ENCODE data around the gene FAM169A.
"Not testable (repeated sequence)": the region's sequence is repeated elsewhere in the genome, so short reads cannot be mapped to it uniquely, and the experiment has no call there.

FAM169A gene, protein sequence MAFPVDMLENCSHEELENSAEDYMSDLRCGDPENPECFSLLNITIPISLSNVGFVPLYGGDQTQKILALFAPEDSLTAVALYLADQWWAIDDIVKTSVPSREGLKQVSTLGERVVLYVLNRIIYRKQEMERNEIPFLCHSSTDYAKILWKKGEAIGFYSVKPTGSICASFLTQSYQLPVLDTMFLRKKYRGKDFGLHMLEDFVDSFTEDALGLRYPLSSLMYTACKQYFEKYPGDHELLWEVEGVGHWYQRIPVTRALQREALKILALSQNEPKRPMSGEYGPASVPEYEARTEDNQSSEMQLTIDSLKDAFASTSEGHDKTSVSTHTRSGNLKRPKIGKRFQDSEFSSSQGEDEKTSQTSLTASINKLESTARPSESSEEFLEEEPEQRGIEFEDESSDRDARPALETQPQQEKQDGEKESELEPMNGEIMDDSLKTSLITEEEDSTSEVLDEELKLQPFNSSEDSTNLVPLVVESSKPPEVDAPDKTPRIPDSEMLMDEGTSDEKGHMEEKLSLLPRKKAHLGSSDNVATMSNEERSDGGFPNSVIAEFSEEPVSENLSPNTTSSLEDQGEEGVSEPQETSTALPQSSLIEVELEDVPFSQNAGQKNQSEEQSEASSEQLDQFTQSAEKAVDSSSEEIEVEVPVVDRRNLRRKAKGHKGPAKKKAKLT

DNA sequence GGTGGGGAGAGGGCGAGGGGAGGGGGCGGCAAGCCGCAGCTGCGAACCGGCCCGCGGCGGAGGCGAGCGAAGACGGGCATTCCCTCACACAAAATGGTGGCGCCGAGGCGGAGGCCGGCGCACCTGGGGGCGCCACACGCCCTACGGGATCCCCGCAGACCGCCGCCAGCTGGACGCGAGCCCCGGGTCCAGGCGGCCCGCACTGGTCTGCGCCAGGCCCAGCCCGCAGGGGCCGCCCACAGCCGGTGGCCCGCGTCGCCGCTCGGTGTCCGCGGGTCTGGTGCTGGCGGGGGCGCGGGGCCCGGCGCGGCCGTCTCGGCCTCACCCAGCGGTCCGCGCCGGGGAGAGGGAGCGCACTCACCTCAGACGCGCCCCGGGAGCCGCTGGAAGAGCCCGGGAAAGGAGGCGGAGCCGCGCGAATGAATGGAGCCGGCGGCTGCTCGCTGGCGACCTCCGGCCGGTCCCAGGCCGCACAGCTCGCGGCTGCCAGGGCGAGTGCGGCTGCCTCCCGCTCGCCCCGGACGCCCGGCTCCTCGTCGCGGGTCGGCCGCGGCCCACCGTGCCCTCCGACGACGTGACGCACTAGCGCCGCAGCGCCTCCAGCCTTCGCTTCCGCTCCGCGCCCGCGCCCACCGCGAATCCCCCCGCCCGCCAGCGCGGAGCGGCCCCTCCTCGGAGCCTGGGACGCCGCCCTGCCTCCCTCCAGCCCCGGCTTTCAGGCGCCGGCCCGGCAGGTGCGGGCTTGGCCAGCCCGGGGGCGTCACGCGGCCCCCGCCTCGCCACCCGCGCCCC, at the start of gene FAM169A:
Gene FAM169A (minus strand): TSS at position 584 of the 792 bp plus-strand sequence. CDS start 24,711 bp downstream, outside the sequence.
- DNase-seq = peak; percentile 30 to 40

DNA sequence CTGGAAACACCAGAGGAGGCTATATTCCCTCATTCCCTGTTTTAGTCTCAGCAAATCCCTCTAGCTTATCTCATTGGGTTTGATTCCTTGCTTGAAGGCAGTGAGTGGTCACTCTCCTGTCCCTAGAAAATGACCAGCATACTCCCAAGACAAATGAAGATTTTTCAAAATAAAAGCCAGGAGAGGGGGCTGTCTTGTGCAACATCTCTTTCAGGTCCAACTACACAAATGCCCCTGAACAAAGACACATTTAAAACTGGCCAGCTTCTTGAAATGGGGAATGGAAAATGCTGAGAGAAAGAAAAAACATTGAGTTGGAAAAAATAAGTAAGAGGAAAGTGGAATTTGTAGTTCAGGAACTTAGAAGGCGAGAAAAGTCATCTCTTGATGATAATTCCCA, 49.3 kb upstream of the FAM169A start:
- no peak for DNase-seq

DNA sequence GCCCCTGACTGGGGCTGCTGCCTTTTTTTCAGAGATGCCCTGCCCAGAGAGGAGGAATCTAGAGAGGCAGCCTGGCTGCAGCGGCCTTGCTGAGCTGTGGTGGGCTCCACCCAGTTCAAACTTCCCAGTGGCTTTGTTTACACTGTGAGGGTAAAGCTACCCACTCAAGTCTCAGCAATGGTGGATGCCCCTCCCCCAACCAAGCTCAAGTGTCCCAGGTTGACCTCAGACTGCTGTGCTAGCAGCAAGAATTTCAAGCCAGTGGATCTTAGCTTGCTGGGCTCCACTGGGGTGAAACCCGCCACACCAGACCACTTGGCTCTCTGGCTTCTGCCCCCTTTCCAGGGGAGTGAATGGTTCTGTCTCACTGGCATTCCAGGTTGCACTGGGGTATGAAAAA, 45.2 kb upstream of the FAM169A start:
- DNase-seq = not testable (repeated sequence)

DNA sequence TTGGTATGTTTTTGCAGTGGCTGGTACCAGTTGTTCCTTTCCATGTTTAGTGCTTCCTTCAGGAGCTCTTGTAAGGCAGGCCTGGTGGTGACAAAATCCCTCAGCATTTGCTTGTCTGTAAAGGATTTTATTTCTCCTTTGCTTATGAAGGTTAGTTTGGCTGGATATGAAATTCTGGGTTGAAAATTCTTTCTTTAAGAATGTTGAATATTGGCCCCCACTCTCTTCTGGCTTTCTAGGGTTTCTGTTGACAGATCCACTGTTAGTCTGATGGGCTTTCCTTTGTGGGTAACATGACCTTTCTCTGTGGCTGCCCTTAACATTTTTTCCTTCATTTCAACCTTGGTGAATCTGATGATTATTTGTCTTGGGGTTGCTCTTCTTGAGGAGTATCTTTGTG, 43.7 kb upstream of the FAM169A start:
- DNase-seq = not testable (repeated sequence)

DNA sequence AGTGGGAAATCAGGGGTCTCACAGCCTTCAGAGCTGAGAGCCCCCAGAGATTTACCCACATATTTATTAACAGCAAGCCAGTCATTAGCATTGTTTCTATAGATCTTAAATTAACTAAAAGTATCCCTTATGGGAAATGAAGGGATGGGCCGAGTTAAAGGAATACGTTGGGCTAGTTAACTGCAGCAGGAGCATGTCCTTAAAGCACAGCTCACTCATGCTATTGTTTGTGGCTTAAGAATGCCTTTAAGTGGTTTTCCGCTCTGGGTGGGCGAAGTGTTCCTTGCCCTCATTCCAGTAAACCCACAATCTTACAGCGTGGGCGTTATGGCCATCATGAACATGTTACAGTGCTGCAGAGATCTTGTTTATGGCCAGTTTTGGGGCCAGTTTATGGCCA, 42.0 kb upstream of the FAM169A start:
- DNase-seq = not testable (repeated sequence)

DNA sequence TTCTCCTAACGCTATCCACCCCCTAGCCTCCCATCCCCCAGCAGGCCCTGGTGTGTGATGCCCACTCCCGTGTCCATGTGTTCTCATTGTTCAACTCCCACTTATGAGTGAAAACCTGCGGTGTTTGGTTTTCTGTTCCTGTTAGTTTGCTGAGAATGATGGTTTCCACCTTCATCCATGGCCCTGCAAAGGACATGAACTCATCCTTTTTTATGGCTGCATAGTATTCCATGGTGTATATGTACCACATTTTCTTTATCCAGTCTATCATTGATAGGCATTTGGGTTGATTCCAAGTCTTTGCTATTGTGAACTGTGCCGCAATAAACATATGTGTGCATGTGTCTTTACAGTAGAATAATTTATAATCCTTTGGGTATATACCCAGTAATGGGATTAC, 38.5 kb upstream of the FAM169A start:
- DNase-seq = not testable (repeated sequence)

DNA sequence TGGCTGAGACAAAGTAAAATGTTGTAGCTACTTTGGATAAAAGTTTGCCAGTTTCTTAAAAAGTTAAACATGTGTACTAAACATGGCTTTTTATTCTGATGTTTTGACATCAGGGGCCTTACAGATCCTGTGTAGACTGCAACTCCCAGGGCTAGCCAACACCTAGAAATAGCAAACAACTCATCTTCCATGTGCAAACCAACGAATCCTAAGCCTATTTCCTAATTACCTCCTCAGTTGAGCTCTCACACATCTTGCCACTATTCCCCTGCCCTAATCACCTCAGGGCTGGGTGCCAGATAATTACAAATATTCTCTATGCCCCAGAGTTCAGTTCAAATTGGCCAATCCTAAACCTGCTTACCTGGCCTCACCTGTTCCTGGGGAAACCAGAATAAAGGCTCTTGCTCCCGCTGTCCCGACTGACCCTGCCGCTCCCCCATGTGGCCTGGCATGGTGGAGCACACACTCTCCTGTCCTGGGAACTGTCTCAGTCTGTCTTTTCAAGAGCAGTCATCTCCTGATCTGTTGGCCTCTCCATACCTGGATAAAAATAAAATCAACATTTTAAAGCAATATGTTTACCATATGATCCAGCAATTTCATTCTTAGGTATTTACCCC, 37.1 kb upstream of the FAM169A start:
- DNase-seq = peak in 1 of 2 experiments; percentile 4

DNA sequence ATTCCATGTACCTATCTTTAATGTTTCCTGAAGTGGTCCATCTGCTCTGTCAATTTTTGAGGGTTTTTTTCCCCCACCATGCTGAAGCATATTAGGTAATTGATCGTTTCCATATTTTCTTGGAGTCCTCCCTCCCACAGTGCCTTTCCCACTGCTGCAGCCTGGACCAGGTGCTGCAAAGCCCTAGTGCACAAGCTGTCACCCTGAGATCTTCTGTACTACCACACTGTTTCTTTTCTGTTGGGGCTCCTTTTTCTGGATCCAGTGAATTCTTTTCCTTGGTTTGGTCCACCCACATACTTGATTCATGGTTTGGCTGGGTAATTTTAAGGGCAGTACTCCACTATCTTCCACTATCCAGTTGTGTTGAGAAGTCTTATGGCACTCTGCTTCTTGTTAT, 30.9 kb upstream of the FAM169A start:
- DNase-seq = no peak

DNA sequence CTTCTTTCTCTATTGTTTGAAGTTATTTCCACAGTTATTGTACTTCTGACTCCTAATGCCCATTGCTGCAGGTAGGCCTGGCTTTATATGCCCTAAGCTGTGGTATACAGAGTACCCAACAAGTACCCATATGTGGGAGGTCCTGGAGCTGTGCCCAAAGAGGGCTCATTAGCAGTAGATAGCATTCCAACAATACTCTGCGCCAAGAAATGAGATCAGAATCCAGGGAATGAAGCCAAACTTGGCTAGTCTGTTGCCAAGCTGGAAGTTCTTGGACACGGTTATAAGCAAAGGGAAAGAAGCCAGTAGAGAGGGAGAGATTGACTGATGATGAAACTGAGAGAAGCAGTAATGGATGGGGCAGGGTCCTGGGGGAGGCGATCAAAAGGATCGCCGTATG, 29.7 kb upstream of the FAM169A start:
- no peak for DNase-seq

DNA sequence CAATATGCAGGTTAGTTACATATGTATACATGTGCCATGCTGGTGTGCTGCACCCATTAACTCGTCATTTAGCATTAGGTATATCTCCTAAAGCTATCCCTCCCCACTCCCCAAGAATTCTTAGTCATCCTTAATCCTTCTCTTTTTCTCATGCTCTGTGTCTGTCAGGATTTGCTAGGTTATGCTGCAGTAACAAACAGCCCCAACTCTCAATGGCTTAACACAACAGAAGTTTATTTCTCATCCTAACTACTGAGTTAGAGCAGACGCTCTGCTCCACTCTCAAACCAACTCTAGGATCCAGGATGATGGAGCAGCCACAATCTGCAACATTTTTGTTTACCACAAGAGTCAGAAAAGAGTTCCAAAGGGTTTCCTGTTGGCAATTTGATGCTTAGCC, 28.2 kb upstream of the FAM169A start:
- DNase-seq = no peak

DNA sequence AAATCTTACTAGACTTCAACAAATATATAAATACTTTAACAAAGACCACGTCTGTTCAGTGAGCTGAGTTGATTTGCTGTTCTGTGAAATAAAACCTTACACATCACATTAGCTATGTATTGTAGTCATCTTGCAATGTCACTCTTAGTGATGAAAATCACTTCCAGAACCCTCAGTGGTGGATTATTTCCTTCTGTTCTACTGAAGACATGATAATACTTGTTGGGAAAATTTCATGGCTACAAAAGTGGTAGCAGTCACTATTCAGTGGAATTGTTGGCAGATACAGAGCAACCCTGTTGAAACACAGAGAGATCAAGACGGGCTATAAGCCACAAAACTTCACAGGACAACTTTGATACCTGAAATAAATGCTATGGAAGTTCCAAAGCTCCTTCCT, 26.7 kb upstream of the FAM169A start:
- no peak for DNase-seq

DNA sequence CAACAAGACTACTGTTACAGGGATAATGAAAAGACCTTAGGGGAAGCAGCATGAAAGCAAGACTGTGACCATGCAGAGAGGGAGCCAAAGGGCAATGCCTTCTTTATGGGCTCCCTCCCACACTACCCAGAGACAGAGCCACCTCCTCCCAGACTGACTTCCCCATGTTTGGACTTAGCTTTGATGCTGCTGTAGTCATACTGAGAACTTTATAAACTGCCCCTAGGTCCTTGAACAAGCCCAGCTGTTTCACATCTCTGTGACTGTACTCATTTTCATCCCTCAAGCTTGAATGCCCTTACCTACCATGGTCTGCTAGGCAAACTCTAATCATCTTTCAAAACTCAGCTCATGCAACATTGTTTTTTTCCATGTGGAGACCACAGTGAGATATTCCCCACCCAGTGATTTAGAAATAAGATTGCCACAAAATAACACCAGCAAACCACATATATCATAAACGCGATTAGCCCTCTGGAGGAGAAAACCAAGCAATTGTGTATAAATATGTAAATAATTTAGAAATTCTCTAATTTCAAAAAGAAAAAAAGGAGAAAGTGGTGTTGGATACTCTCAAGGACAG, 23.4 kb upstream of the FAM169A start:
- DNase-seq = no peak

DNA sequence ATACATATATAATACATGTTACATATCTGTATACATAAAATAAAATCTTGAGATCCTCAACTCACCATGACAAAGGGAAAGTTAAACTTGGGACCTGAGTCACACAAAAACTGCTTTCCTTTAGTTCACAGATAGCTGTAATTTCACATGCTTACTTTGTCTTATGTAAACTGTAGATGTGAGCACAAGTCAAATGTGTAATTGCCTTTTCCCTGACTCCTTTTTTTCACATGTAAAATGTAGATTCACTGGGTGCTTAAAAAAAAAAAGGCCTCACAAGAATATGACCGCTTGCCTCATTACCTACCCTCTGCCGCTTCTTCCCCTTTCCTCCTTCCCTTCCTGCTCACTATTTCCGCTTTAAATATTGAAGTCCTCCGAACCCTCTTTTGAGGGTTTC, 21.9 kb upstream of the FAM169A start:
- DNase-seq = no peak

DNA sequence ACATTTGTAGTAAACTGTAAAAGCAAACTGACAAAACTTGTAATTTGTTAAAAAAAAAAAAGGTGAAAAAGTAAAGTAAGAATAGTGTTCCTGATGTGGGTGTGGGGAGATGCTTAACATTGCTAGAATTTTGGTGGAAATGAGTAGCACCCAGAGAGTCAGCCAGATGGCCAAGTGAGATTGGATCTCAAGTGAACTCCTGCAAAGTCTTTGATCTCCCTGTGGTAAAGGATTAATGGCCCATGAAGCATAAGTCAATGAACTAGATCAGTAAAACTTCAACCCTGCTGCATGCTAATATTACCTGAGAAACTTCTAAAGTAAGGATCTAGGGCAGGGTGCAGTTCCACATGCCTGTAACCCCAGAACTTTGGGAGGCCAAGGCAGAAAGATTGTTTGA, 19.0 kb upstream of the FAM169A start:
- DNase-seq = no peak

DNA sequence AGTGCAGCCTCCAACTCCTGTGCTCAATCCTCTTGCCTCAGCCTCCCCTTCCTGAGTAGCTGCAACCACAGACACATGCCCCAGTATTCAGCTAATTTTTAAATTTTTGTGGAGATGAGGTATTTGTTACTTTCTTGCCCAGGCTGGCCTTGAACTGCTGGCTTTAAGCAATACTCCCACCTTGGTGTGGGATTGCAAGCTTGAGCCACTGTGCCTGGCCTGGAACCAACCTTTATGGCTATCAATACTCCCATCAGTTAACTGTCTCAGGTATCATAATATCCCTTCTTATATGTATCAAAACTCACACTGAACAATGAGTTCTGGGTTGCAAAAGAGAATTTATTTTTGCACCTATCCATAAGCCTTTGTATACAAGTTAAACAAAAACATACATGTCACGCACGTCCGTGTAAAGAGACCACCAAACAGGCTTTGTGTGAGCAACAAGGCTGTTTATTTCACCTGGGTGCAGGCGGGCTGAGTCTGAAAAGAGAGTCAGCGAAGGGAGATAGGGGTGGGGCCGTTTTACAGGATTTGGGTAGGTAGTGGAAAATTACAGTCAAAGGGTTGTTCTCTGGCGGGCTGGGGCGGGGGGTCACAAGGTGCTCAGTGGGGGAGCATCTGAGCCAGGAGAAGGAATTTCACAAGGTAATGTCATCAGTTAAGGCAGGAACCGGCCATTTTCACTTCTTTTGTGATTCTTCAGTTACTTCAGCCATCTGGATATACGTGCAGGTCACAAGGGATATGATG, 16.4 kb upstream of the FAM169A start:
- not testable (repeated sequence) for DNase-seq

DNA sequence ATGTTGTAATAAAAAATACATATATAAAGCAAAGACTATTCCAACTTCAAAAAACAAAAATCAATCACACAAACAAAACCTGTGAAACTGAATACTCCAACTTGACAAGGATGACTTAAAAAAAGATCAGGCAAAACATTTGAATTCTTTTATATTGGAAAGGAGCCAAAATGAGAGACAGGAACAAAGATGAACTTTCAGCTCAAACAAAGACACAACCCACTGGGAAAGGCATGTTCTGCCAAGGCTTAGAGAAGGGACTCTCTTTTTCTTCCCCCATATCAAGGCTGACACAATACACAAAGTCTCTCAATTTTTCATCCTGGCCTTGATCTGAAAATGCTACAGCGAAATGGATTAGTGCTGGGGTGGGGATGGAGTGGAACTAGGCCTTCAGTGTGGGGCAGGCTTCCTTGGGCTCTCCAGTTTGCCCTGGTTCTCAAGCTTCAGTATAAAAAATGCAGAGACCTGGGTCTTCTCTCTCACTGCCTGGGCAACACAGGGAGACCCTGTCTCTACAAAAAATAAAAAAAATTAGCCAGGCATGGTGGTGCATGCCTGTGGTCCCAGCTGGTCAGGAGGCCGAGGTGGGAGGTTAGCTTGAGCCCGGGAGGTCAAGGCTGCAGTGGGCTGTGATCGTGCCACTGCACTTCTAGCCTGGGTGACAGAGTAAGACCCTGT, 11.6 kb upstream of the FAM169A start:
- DNase-seq = no peak

DNA sequence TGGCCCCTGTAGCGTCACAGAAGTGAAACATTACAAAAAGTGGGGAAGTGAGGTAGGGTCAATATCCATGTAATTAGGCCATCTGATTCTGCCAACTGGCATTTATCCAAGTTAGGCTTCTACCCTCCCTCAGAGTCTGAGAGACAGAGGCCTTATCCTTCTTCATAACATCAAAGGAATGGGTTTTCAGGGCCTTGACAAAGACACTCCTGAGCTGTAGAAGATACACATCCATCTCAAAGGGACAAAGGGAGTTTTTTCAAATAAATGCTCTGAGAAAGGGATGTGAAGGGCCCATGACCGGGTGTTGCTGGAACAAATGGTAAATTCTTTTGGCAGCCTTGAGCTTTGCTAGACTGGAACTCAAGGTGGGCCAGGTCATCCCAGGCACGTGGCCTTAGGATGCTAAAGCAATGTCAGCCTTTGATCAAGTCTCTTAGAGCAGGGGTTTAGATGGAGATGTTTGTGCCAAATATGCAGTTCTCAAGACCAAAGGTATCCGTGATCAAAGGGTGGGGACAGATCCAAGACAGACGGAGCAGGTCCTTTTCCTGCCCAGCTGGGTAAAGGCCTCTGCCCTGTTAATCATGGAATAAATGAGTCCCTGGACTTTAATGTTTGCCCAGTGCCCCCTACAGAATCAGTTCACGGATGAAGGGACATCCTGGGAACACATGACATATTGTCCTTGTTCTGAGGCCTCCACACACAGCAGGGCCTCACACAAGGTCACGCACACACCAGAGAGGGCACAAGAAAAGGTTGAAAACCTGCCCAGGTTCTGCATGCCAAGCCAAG, 10.0 kb upstream of the FAM169A start:
- no peak for DNase-seq

DNA sequence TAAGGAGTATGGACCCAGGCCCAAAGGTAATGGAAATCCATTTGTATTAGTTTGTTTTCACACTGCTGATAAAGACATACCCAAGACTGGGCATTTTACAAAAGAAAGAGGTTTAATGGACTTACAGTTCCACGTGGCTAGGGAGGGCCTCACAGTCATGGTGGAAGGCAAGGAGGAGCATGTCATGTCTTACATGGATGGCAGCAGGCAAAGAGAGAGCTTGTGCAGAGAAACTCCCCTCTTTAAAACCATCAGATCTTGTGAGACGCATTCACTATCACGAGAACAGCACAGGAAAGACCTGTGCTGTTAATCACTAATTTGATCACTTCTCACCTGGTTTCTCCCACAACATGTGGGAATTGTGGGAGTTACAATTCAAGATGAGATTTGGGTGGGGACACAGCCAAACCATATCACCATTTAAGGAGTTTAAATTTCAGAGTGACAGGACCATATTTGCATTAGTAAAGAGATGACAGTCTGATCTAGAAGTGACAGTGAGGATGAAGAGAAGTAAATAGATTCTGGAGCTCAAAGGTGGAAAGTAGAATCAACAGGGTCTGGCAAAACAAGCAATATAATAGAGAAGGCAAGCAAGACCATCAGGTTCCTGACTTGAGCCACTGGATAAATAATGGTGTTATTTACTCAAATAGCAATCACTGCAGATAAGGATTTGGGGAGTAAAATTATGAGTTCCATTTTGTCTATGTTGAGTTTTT, 7.5 kb upstream of the FAM169A start:
- DNase-seq = no peak

DNA sequence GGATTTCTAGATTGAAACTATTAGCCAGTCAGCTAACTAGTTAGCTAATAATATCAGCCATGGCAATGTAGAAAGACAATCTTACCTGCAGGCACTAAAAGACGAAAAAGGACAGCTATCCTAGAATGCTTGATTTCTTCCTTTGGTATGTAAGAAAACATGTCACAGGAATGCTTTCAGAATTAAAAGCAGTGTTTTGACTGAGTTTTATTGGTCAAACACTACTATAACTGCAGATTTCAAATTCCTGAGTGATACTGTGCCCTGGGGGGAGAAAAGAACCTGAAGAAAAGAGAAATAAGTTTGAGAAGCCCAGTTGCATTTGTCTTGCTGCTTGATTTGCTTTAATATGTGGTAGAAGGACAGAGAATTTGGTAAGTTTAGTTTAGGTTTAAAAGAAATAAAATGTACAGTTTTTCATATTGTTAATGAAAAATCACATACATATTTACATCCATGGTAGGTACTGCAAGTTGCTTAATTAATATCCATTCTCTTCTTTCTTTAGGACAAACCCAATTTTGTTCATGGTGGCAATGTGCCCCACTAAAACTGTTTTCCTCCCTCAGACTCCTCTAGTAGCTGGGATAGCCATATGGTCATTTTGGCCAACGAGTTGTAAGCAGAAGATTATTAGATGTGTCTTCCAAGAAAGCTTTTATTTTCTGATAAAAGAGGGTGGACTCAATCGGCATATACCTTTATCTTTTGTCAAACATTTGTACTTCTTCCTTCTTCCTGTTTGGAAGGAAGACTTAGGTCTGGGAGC, 4.3 kb upstream of the FAM169A start:
- DNase-seq = no peak

Data from activated CD4-positive, alpha-beta T cell treated with anti-CD3 and anti-CD28 coated beads, Interleukin-2, amount 50 U/mL, for 4 hours (primary cell).